Lower lobe of right lung (tissue), 2 donors: Measurements from ENCODE around the gene PLP2. TPM values are rescaled to one million over a fixed set of nuclear protein-coding genes. Genes with fewer than 3 reads are reported as not detected.

ENCODE experiments used
- ATAC-seq, 2 donors: fragments of 200-7000 bp; cut with Tn5 transposase; one replicate each; pipeline ENCODE4 v1.9.1; 2020 to 2022; ENCODE audit warnings: mild to moderate bottlenecking in 2 of 2, moderate library complexity in 2 of 2
- DNase-seq: peaks from one replicate; pipeline ENCODE4 v3.0.0-alpha.2; 2020
- H3K27ac ChIP-seq: fragments of 200-600 bp; one replicate; pipeline ENCODE4 v1.8.0; 2022
- H3K27me3 ChIP-seq: fragments of 200-600 bp; one replicate; pipeline ENCODE4 v1.8.0; 2022; ENCODE audit warnings: low read depth
- H3K36me3 ChIP-seq: fragments of 200-600 bp; one replicate; pipeline ENCODE4 v1.8.0; 2022; ENCODE audit warnings: mild to moderate bottlenecking
- H3K4me1 ChIP-seq: fragments of 200-600 bp; one replicate; pipeline ENCODE4 v1.8.0; 2022
- H3K4me3 ChIP-seq: fragments of 200-600 bp; one replicate; pipeline ENCODE4 v1.8.0; 2022; ENCODE audit warnings: mild to moderate bottlenecking
- H3K9me3 ChIP-seq: fragments of 200-600 bp; one replicate; pipeline ENCODE4 v1.8.0; 2022
- intact Hi-C: fragments of 100-400 bp; cut with DNase I; formaldehyde crosslinking; loops from one replicate; pipeline ENCODE4 v1.11.0; 2022
- total RNA-seq: library from RNA; stranded (reverse); fragmentation: NEBNext Ultra II Directional; extraction: Animal tissue kit (Norgen Biotek cat#: 25700); gene quantifications from one replicate; pipeline ENCODE4 v1.2.1, GENCODE V29; 2021
- TF ChIP-seq, protein P1 (sequence below): fragments of 200-600 bp; IDR thresholded peaks from one replicate; pipeline ENCODE4 v1.8.0; 2022; ENCODE audit warnings: antibody characterized with exemption, mild to moderate bottlenecking
- donor health status: DM: no; HTN: yes; CAD: no; lungs with severe emphysema.

The PLP2 gene
- total RNA-seq, 1 donor from 2014 or later, result 91.8 TPM

DNA sequence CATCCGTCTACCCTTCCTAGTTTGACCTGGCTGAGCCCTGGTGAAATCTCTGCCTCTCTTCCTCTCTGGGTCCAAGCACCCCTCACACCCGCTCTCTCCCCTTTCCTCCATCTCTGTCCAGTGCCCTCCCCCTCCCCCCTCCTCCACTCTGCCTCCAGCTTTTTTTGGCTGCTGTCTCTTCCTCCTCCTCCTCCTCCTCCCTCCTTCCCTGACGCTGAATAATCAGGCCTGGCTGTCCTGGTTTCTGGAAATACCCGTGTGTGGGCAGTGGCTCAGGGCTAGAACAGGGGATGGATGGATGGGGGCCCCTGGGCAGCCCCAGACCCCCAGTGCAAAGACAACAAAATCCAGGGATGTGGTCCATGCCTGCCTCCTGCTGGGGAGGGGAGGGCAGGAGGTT is 33.0 kb downstream of the PLP2 start:
- intact Hi-C loops, result no loop called here
- Histone ChIP-seq H3K4me1 (no peaks in the 10 kb centered on the region), H3K27ac (no peak overlapping the region), H3K9me3 (no peaks in the 10 kb centered on the region), H3K27me3 (no peaks in the 10 kb centered on the region), H3K36me3 (no peaks in the 10 kb centered on the region), H3K4me3 (no peak overlapping the region)
- DNase-seq, result no peak
- TF ChIP-seq, protein P1, sequence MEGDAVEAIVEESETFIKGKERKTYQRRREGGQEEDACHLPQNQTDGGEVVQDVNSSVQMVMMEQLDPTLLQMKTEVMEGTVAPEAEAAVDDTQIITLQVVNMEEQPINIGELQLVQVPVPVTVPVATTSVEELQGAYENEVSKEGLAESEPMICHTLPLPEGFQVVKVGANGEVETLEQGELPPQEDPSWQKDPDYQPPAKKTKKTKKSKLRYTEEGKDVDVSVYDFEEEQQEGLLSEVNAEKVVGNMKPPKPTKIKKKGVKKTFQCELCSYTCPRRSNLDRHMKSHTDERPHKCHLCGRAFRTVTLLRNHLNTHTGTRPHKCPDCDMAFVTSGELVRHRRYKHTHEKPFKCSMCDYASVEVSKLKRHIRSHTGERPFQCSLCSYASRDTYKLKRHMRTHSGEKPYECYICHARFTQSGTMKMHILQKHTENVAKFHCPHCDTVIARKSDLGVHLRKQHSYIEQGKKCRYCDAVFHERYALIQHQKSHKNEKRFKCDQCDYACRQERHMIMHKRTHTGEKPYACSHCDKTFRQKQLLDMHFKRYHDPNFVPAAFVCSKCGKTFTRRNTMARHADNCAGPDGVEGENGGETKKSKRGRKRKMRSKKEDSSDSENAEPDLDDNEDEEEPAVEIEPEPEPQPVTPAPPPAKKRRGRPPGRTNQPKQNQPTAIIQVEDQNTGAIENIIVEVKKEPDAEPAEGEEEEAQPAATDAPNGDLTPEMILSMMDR, result no peak
- no peak for ATAC-seq

DNA sequence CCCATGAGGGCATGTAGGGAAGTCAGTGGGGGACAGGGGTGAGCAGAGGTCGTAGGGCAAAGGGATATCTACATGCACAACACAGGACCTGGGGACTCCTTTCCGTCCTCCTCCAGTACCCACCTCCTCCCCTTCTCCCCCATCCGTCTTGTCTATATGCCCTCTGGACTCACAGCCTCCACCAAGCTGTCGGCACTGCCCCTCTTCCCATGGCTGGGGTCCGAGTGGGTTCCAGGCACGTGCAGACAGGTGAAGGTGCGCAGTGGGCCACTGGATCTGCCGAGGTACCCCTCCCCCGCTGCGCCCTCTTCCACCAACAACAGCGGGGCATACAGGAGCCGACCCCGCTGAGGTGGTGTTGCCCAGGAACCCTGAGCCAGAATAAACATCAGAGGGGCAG is 33.7 kb downstream of the PLP2 start:
- TF ChIP-seq, protein P1, result no peak
- intact Hi-C loops, result no loop called here
- Histone ChIP-seq H3K27me3 (no peaks in the 10 kb centered on the region), H3K36me3 (no peaks in the 10 kb centered on the region), H3K27ac (no peak overlapping the region), H3K9me3 (no peaks in the 10 kb centered on the region), H3K4me1 (no peaks in the 10 kb centered on the region), H3K4me3 (no peak overlapping the region)
- no peak for DNase-seq
- ATAC-seq, result no peak

DNA sequence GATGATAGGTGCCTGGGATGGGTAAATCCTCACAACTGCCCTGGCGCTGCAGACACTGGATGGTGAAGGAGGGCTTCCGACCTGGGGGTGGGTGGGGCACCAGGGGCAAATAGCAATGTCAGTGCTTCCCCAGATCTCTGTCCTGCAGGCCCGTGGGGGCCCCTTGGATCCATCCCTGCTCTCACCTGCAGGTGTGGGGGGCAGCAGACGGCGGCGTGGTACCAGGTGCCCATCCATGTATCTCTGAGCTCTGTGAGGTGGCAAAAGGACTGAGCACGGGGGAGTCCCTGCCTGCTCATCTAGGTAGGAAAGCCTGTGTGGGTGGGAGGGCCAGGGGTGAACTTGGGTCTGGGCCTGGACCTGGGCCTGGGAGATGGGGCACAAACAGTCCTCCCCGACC is 34.8 kb downstream of the PLP2 start:
- TF ChIP-seq, protein P1, result no peak
- no peaks in the 10 kb centered on the region for H3K27me3 ChIP-seq
- H3K4me1 ChIP-seq, result no peaks in the 10 kb centered on the region
- no peak for DNase-seq
- intact Hi-C loops, result no loop called here
- no peak overlapping the region for H3K27ac ChIP-seq
- no peak overlapping the region for H3K4me3 ChIP-seq
- no peak for ATAC-seq
- H3K9me3 ChIP-seq, result no peaks in the 10 kb centered on the region
- no peaks in the 10 kb centered on the region for H3K36me3 ChIP-seq

DNA sequence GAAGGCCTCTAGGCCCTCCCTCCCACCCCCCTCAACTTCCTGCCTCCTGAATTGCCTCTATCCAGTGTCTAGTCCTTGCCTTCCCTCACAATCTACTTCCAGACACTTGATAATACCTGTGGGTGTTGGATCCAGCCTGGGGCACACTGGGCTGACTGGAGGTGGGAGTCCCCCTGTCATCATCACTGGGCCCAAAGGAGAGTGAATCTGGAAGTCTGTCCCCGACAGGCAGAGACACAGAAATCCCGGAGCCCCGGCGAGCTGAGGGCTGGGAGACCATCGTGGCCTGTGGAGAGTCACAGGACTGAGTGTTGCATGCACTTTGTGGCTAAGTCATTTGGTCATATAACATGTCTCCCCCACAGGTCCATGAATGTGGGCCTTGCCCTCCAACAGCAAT is 36.7 kb downstream of the PLP2 start:
- DNase-seq (no peak), ATAC-seq (no peak)
- Histone ChIP-seq H3K27ac (no peak overlapping the region), H3K27me3 (no peaks in the 10 kb centered on the region), H3K36me3 (no peaks in the 10 kb centered on the region), H3K4me3 (no peak overlapping the region), H3K9me3 (no peaks in the 10 kb centered on the region), H3K4me1 (no peaks in the 10 kb centered on the region)
- intact Hi-C loops, result no loop called here
- TF ChIP-seq, protein P1, result no peak

DNA sequence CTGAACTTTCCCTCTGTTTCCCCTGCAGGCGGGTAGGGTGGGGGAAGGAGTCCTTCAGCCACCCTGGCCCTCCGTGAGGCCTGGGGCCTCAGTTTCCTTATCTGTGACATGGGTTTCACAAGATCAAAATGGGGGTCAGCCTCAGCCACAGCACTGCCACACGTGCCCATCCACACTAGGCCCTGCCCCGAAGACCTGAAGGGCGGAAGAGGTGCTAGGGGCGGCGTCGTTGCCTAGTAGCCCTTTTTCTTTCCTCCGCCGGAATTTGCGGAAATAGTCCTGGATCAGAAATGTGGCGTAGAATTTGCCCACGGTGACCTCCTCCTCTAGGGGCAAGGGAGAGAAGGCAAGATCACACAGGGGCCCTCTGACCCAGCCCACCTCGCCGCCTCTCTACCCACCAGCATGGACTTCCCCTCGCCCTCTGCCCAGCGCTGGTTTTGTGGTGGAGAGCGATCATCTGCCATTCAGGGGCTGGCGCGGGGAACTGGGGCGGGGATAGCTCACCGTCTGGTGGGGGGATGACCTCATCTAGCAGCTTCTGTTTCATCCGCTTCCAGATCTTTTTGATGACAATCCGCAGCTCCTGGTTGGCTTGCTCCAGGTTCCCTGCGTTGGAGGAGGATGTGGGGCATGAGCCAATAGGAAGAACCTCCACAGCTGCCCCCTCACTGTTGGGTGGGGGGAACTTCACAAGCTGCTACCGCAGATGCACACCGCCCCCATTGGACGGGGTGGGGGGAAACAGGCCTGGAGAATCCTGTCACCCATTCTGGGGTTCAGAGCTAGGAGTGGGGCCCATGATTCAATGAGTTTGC is 37.9 kb downstream of the PLP2 start:
- intact Hi-C loops, result no loop called here
- Histone ChIP-seq H3K4me1 (no peaks in the 10 kb centered on the region), H3K36me3 (no peaks in the 10 kb centered on the region), H3K27me3 (no peaks in the 10 kb centered on the region), H3K9me3 (no peaks in the 10 kb centered on the region), H3K27ac (no peak overlapping the region), H3K4me3 (no peak overlapping the region)
- DNase-seq (no peak), ATAC-seq (no peak)
- TF ChIP-seq, protein P1, result no peak
